SK-N-SH (cell line): ENCODE data around the gene SLC10A7. TPM values are rescaled to one million over a fixed set of nuclear protein-coding genes. Genes with fewer than 3 reads are reported as not detected.

Source experiments
- CTCF ChIA-PET: fragments of 300-600, 350-600 bp; formaldehyde crosslinking; extraction: SDS; loops from one replicate; lab custom pipeline; 2021; lab: Yijun Ruan, JAX
- POLR2A ChIA-PET: fragments of 350-600 bp; sonication (Branson Sonifier 250); formaldehyde crosslinking; extraction: SDS; loops from one replicate; lab custom pipeline; 2020; ENCODE audit warnings: antibody characterized with exemption, inconsistent platforms; lab: Yijun Ruan, JAX
- DNase-seq: peaks from one replicate; pipeline ENCODE4 v3.0.0; 2012
- H2AFZ ChIP-seq: fragments of 200-600 bp; sonication (generic); 2 replicates; pipeline ENCODE4 v1.8.1; 2016; ENCODE audit warnings: antibody characterized with exemption, mild to moderate bottlenecking, low read depth
- H3F3A ChIP-seq: fragments of 200-600 bp; sonication (generic); replicated peaks from 2 replicates; pipeline ENCODE3; 2016; ENCODE audit warnings: antibody characterized with exemption, mild to moderate bottlenecking; ENCODE audit not compliant: insufficient read depth
- H3K27ac ChIP-seq, 2 experiments: fragments of 200-500 bp in 1 of 2; fragments of 200-600 bp in 1 of 2; sonication (Bioruptor generic) in 1 of 2; sonication (generic), shearing (Covaris generic) in 1 of 2; 2 replicates each; pipeline versions ENCODE4 v1.5.1 to v1.6.1; 2014 to 2016; ENCODE audit warnings: low read depth in 2 of 2, inconsistent platforms in 1 of 2, low read length in 1 of 2, mild to moderate bottlenecking in 1 of 2, mixed read lengths in 1 of 2
- H3K27me3 ChIP-seq: fragments of 200-600 bp; sonication (generic), shearing (Covaris generic); 2 replicates; pipeline ENCODE4 v1.6.1; 2016; ENCODE audit warnings: mixed run types; ENCODE audit not compliant: insufficient read depth
- H3K36me3 ChIP-seq, 2 experiments: fragments of 200-500 bp in 1 of 2; fragments of 200-600 bp in 1 of 2; sonication (Bioruptor generic) in 1 of 2; sonication (generic) in 1 of 2; replicated peaks in 1 of 2; 2 replicates each; pipeline versions ENCODE3 to v1.5.1; 2014 to 2016; ENCODE audit warnings: low read length in 1 of 2, mild to moderate bottlenecking in 1 of 2; ENCODE audit not compliant: insufficient read depth in 2 of 2, control insufficient read depth in 1 of 2
- H3K4me1 ChIP-seq, 2 experiments: fragments of 200-500 bp in 1 of 2; fragments of 200-600 bp in 1 of 2; sonication (Bioruptor generic) in 1 of 2; sonication (generic), shearing (Covaris generic) in 1 of 2; 2 replicates each; pipeline versions ENCODE4 v1.5.1 to v1.6.1; 2014 to 2016; ENCODE audit warnings: low read depth in 1 of 2, low read length in 1 of 2, mixed run types in 1 of 2; ENCODE audit not compliant: insufficient read depth in 2 of 2, control insufficient read depth in 1 of 2
- H3K4me2 ChIP-seq: fragments of 200-600 bp; sonication (generic), shearing (Covaris generic); 2 replicates; pipeline ENCODE4 v1.6.1; 2017; ENCODE audit warnings: mixed run types
- H3K4me3 ChIP-seq, 2 experiments: fragments of 200-500 bp in 1 of 2; fragments of 200-600 bp in 1 of 2; sonication (Bioruptor generic) in 1 of 2; sonication (generic), shearing (Covaris generic) in 1 of 2; 2 replicates each; pipeline versions ENCODE4 v1.5.1 to v1.8.1; 2014 to 2016; ENCODE audit warnings: low read depth in 2 of 2, inconsistent platforms in 1 of 2, low read length in 1 of 2, mild to moderate bottlenecking in 1 of 2, mixed read lengths in 1 of 2, moderate library complexity in 1 of 2
- H3K79me2 ChIP-seq: fragments of 200-600 bp; sonication (generic); 2 replicates; pipeline ENCODE4 v1.8.1; 2017; ENCODE audit warnings: mild to moderate bottlenecking; ENCODE audit not compliant: insufficient read depth
- H3K9ac ChIP-seq: fragments of 200-600 bp; sonication (generic); 2 replicates; pipeline ENCODE4 v1.6.1; 2017; ENCODE audit warnings: mixed run types
- H3K9me2 ChIP-seq: fragments of 200-600 bp; sonication (generic); 2 replicates; pipeline ENCODE4 v1.6.1; 2017; ENCODE audit warnings: mixed run types
- H3K9me3 ChIP-seq: fragments of 200-600 bp; sonication (generic); 2 replicates; pipeline ENCODE4 v1.6.1; 2017; ENCODE audit warnings: mixed run types, mild to moderate bottlenecking, moderate library complexity
- H4K20me1 ChIP-seq: fragments of 200-600 bp; sonication (generic); 2 replicates; pipeline ENCODE4 v1.6.1; 2017; ENCODE audit warnings: mild to moderate bottlenecking, mixed run types; ENCODE audit not compliant: insufficient read depth
- CHD2 ChIP-seq: fragments of 150-350 bp; IDR thresholded peaks from 2 replicates; pipeline ENCODE4 v1.6.1; 2018; ENCODE audit warnings: low read length; ENCODE audit not compliant: partially characterized antibody
- ELF1 ChIP-seq: IDR thresholded peaks from 2 replicates; pipeline ENCODE4 v1.4.0; 2012
- EP300 ChIP-seq, 2 experiments: IDR thresholded peaks; 2 replicates each; pipeline versions ENCODE4 v1.4.0 to v1.6.1; 2012; ENCODE audit warnings: borderline replicate concordance in 1 of 2, low read depth in 1 of 2, low read length in 1 of 2
- EZH2phosphoT487 ChIP-seq: fragments of 200-600 bp; sonication (generic); IDR thresholded peaks from 2 replicates; pipeline ENCODE4 v1.6.1; 2017; ENCODE audit warnings: low read depth, mixed run types, mild to moderate bottlenecking, antibody characterized with exemption, moderate library complexity, borderline replicate concordance
- FOXJ3 ChIP-seq: sonication (generic); formaldehyde crosslinking; IDR thresholded peaks from 2 replicates; pipeline ENCODE4 v1.5.1; 2020; ENCODE audit warnings: mild to moderate bottlenecking, missing genetic modification reagents
- FOXM1 ChIP-seq: IDR thresholded peaks from 2 replicates; pipeline ENCODE4 v1.4.0; 2012; ENCODE audit warnings: low read depth, mild to moderate bottlenecking
- GABPA ChIP-seq: IDR thresholded peaks from 2 replicates; pipeline ENCODE4 v1.4.0; 2012; ENCODE audit warnings: low read depth, mild to moderate bottlenecking
- GATA2 ChIP-seq: sonication (generic); formaldehyde crosslinking; IDR thresholded peaks from 2 replicates; pipeline ENCODE4 v1.5.0; 2020; ENCODE audit warnings: mild to moderate bottlenecking, missing genetic modification reagents
- IRF3 ChIP-seq: fragments of 150-350 bp; IDR thresholded peaks from 2 replicates; pipeline ENCODE4 v1.6.1; 2016; ENCODE audit warnings: mild to moderate bottlenecking, low read depth, low read length
- MEF2A ChIP-seq: IDR thresholded peaks from 2 replicates; pipeline ENCODE4 v1.4.0; 2012; ENCODE audit warnings: low read depth, borderline replicate concordance
- MXI1 ChIP-seq: IDR thresholded peaks from 2 replicates; pipeline ENCODE4 v1.6.1; 2012; ENCODE audit warnings: mild to moderate bottlenecking, low read depth, low read length, improper control_type of control experiment
- NFIC ChIP-seq: IDR thresholded peaks from 2 replicates; pipeline ENCODE4 v1.4.0; 2012; ENCODE audit warnings: borderline replicate concordance
- NRF1 ChIP-seq: IDR thresholded peaks from 2 replicates; pipeline ENCODE4 v1.6.1; 2012; ENCODE audit warnings: low read depth, mild to moderate bottlenecking, low read length
- PBX3 ChIP-seq: IDR thresholded peaks from 2 replicates; pipeline ENCODE4; 2012
- RXRA ChIP-seq: IDR thresholded peaks from 2 replicates; pipeline ENCODE4 v1.4.0; 2012; ENCODE audit warnings: low read depth, mild to moderate bottlenecking, borderline replicate concordance
- SMC3 ChIP-seq: IDR thresholded peaks from 2 replicates; pipeline ENCODE4 v1.6.1; 2012; ENCODE audit warnings: low read depth, low read length, improper control_type of control experiment
- TAF1 ChIP-seq: IDR thresholded peaks from 2 replicates; pipeline ENCODE4 v1.6.1; 2012; ENCODE audit warnings: low read depth, mild to moderate bottlenecking, low read length, moderate library complexity, borderline replicate concordance
- TCF12 ChIP-seq: IDR thresholded peaks from 2 replicates; pipeline ENCODE4 v1.4.0; 2012
- TEAD4 ChIP-seq: IDR thresholded peaks from 2 replicates; pipeline ENCODE4 v1.4.0; 2012; ENCODE audit warnings: mild to moderate bottlenecking, borderline replicate concordance; ENCODE audit not compliant: insufficient read depth
- USF1 ChIP-seq: IDR thresholded peaks from 2 replicates; pipeline ENCODE4 v1.4.0; 2012; ENCODE audit warnings: low read depth, borderline replicate concordance
- USF2 ChIP-seq: fragments of 150-350 bp; IDR thresholded peaks from 2 replicates; pipeline ENCODE4 v1.6.1; 2017; ENCODE audit warnings: antibody characterized with exemption, low read length, low read depth, borderline replicate concordance
- ZBTB33 ChIP-seq: IDR thresholded peaks from 2 replicates; pipeline ENCODE4 v1.4.0; 2012; ENCODE audit warnings: low read depth, borderline replicate concordance
- WGBS: methylation state at CpG from one replicate; pipeline ENCODE4 v1.1.6; 2017; ENCODE audit warnings: low lambda C conversion rate; 5-methylcytosine and 5-hydroxymethylcytosine counted together
- polyA plus RNA-seq, 3 experiments: library from polyadenylated mRNA; depleted of rRNA; stranded (reverse); fragments of >200 nt; gene quantifications; 2 replicates each; pipeline ENCODE4 v1.2.3, GENCODE V29; 2012

The SLC10A7 gene
- polyA plus RNA-seq, 1 of the 3 experiments (the other 2 are of a cell fraction) = 3.3 TPM

GRCh38 chr4:146256328-146256727 lies 265.4 kb downstream of the SLC10A7 start:
- no peak for DNase-seq
- no peaks in the 10 kb centered on the region for H3K79me2 ChIP-seq
- H3K27me3 ChIP-seq = no peaks in the 10 kb centered on the region
- H3K9me2 ChIP-seq = no peaks in the 10 kb centered on the region
- CTCF ChIA-PET = no interaction called here
- H3K27ac ChIP-seq = peak overlapping the region; percentile 67 to 84; a peak in 3 of 4 replicates
- H4K20me1 ChIP-seq = no peaks in the 10 kb centered on the region
- TF ChIP-seq TCF12 (no peak), FOXM1 (no peak), TEAD4 (no peak), USF2 (no peak), MEF2A (no peak), PBX3 (no peak), EZH2phosphoT487 (no peak), ZBTB33 (no peak), ELF1 (no peak), RXRA (no peak), EP300 (IDR thresholded peaks at IDR 0.05; ENCODE audit: borderline replicate concordance in 1 of 2, low read depth in 1 of 2, low read length in 1 of 2) (no peak), TAF1 (no peak), FOXJ3 (CRISPR knock-in tag) (no peak), CHD2 (no peak)
- peaks cover 26% of the 10 kb centered on the region for H3F3A ChIP-seq
- H3K4me3 ChIP-seq = no peak overlapping the region
- H3K9me3 ChIP-seq = no peaks in the 10 kb centered on the region
- H3K9ac ChIP-seq = peak overlapping the region; percentile 14; the same call in 1 of the 2 replicates
- H3K4me1 ChIP-seq = peaks cover 0 to 28% of the 10 kb centered on the region in 2 experiments; a peak in 3 of 4 replicates
- POLR2A ChIA-PET = no interaction called here
- WGBS = 67% methylated on average over 1 of the region's 1 CpG
- peak overlapping the region; percentile 36 for H3K4me2 ChIP-seq
- H2AFZ ChIP-seq = no peak overlapping the region
- H3K36me3 ChIP-seq = no peaks in the 10 kb centered on the region

GRCh38 chr4:146255874-146256273 lies 265.9 kb downstream of the SLC10A7 start:
- Histone ChIP-seq H3F3A (peaks cover 26% of the 10 kb centered on the region), H3K79me2 (no peaks in the 10 kb centered on the region), H3K9ac (peak overlapping the region; percentile 49), H3K27me3 (no peaks in the 10 kb centered on the region), H4K20me1 (no peaks in the 10 kb centered on the region), H3K4me1 (peaks cover 0 to 25% of the 10 kb centered on the region in 2 experiments; a peak in 3 of 4 replicates), H3K36me3 (no peaks in the 10 kb centered on the region), H2AFZ (peak overlapping the region; percentile 23; the same call in 1 of the 2 replicates), H3K9me2 (no peaks in the 10 kb centered on the region), H3K4me2 (peak overlapping the region; percentile 36), H3K27ac (peak overlapping the region; percentile 67 to 84), H3K9me3 (no peaks in the 10 kb centered on the region), H3K4me3 (no peak overlapping the region)
- CTCF ChIA-PET = no interaction called here
- DNase-seq = no peak
- POLR2A ChIA-PET = no interaction called here
- 16% methylated on average over 3 of the region's 3 CpGs for WGBS
- TF ChIP-seq TCF12 = peak; percentile 78
- TF ChIP-seq NRF1 = no peak
- no peak for TF ChIP-seq USF1
- no peak for TF ChIP-seq TAF1
- no peak for TF ChIP-seq GABPA
- TF ChIP-seq GATA2 = no peak
- peak in 1 of 2 experiments; percentile 93; a peak in 2 of 4 replicates for TF ChIP-seq EP300 (IDR thresholded peaks at IDR 0.05; ENCODE audit: borderline replicate concordance in 1 of 2, low read depth in 1 of 2, low read length in 1 of 2)
- no peak for TF ChIP-seq MXI1
- peak; percentile 57; the same call in 1 of the 2 replicates for TF ChIP-seq NFIC
- TF ChIP-seq IRF3 = no peak
- TF ChIP-seq SMC3 = no peak
